ENCODE results near the gene DGCR8. TPM values are rescaled to one million over a fixed set of nuclear protein-coding genes. Genes with fewer than 3 reads are reported as not detected.

The DGCR8 gene
- total RNA-seq, 6 experiments from 2014 or later: 19.8 to 24.5 (median 22.0) TPM

DNA sequence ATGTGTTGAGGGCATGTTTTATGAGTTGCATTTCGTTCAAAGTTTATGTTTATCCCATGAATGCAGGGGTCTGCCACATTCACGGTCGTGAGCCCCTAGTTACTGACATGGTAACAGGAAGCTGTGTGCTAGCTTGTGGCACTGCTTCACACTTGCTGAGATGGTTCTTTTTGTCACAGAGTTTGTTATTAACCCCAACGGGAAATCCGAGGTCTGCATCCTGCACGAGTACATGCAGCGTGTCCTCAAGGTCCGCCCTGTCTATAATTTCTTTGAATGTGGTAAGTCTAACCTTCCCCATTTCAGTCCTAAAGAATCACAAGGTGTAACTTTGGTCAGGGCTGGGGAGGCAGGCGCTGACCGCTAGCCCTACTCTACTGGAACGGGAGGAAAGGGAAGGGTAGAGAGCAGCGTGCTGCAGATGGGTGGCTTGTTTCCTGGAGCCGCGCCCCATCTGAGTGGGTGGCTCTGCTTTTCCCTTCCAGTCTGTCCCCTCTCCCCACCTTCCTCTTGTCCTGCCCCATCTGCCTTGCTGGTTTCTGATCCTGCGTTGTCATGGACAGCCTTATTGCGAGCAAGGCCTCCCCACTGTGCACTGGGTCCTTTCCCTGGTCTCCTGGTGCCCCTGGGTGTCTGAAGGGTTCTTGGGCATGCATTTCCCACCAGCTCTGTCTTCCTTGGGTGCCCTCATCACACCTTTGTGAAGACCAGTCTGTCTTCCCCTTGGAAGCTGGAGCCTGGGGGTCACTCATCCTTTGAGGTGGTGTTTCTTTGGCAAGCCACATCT lies 11.8 kb downstream of the DGCR8 start:
- H3K4me3 Mint-ChIP-seq: no peak overlapping the region
- no peak overlapping the region; the same call in 1 of the 2 replicates for H3K27ac Mint-ChIP-seq
- H3K4me1 Mint-ChIP-seq (ENCODE audit: low read depth): peaks cover 19% of the 10 kb centered on the region
- no peaks in the 10 kb centered on the region; the same call in 1 of the 2 replicates for H3K27me3 Mint-ChIP-seq (ENCODE audit: insufficient read depth)
- no peak for DNase-seq
- no peaks in the 10 kb centered on the region for H3K9me3 Mint-ChIP-seq
- peaks cover 66% of the 10 kb centered on the region for H3K36me3 Mint-ChIP-seq (ENCODE audit: low read depth)
- TF ChIP-seq CTCF (IDR thresholded peaks at IDR 0.05): no peak

DNA sequence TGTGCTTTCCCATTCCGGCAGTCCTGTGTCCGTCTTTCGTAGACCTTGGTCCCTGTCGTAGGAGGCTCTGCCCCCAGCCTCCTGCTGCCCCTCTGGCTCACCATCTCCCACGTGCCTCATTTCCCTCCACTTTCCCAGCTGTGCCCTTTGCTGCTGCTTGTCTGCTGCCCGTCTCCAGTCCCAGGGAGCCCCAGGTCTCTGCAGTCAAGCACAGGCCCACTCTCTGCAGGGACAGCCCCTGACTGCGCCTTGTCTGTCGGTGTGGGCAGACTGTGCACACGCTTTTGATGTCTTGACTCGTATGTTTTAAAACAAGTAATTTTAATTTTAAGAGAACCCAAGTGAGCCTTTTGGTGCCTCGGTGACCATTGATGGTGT lies 12.4 kb downstream of the DGCR8 start:
- TF ChIP-seq CTCF (IDR thresholded peaks at IDR 0.05): no peak
- H3K27ac Mint-ChIP-seq: no peak overlapping the region; the same call in 1 of the 2 replicates
- peaks cover 19% of the 10 kb centered on the region for H3K4me1 Mint-ChIP-seq (ENCODE audit: low read depth)
- no peak for DNase-seq
- H3K36me3 Mint-ChIP-seq (ENCODE audit: low read depth): peaks cover 65% of the 10 kb centered on the region
- H3K9me3 Mint-ChIP-seq: no peaks in the 10 kb centered on the region
- H3K4me3 Mint-ChIP-seq: no peak overlapping the region
- no peaks in the 10 kb centered on the region; the same call in 1 of the 2 replicates for H3K27me3 Mint-ChIP-seq (ENCODE audit: insufficient read depth)

DNA sequence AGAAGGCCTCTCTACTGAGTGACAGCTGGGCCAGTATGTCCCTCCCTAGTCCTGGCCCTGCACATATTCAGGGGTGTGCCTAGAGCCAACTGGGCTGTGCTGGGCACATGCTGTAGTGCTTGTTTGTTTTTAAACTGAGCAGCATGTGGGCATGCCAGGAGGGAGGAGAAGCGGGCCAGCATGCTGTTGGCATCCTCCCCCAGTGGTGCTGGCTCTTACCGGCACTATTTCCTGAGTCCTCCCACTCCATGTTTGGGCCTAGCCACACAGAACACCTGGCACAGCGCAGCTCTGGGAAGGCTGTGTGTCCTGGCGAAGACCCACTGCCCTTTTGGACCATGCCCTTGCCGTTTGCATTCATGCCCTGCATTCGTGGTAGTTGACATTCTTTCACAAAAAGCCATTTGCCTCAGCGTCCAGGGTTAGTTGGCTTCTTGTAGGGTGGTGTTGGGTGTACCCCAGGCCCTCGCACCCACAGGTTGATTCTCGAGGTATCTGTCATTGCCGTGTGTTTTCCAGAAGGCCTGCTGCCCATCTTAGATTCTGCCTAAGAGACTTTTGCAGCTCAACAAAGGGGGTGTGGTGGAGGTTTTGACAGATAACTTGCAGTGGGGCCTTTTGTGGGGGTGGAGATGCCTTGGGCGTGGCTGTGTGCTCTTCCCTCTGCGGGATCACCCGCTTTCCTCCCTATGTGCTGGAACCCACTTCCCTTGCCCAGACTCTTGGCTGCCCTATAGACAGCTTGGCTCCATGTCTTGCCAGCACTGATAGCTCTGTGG lies 13.6 kb downstream of the DGCR8 start:
- no peaks in the 10 kb centered on the region for H3K9me3 Mint-ChIP-seq
- TF ChIP-seq CTCF (IDR thresholded peaks at IDR 0.05): no peak
- H3K36me3 Mint-ChIP-seq (ENCODE audit: low read depth): peaks cover 66% of the 10 kb centered on the region
- DNase-seq: no peak
- H3K4me1 Mint-ChIP-seq (ENCODE audit: low read depth): peaks cover 19% of the 10 kb centered on the region
- H3K27me3 Mint-ChIP-seq (ENCODE audit: insufficient read depth): no peaks in the 10 kb centered on the region; the same call in 1 of the 2 replicates
- H3K27ac Mint-ChIP-seq: no peak overlapping the region
- no peak overlapping the region for H3K4me3 Mint-ChIP-seq

DNA sequence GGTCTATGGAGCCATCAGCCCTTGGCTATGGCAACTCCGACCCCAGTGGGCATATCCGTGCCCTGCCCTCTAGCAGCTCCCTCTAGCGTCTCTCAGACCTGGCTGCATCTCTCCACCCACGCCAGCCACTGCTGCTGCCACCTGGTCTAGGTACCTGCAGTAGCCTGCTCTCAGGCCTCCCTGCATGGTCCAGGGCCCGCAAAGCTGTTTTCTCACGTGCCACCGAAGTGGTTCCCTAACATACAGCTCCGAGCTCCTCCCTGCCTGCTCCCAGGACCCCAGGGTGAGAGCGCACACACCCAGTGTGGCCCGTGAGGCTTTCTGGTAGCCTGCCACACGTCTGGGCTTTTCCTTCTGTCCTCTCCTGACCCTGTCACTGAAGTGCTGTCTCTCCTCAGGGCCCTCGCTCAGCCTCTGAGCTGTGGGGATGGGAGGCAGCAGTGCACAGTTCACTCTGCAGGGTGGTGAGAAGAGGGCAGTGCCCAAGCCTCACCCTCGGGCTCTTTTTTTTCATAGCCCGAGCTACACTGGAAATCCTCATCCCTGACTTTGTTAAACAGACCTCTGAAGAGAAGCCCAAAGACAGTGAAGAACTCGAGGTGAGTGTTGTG lies 14.3 kb downstream of the DGCR8 start:
- no peak for DNase-seq
- peaks cover 16% of the 10 kb centered on the region for H3K4me1 Mint-ChIP-seq (ENCODE audit: low read depth)
- H3K27me3 Mint-ChIP-seq (ENCODE audit: insufficient read depth): no peaks in the 10 kb centered on the region; the same call in 1 of the 2 replicates
- H3K36me3 Mint-ChIP-seq (ENCODE audit: low read depth): peaks cover 73% of the 10 kb centered on the region
- H3K27ac Mint-ChIP-seq: no peak overlapping the region
- H3K4me3 Mint-ChIP-seq: no peak overlapping the region
- no peak; the same call in 1 of the 2 replicates for TF ChIP-seq CTCF (IDR thresholded peaks at IDR 0.05)
- no peaks in the 10 kb centered on the region for H3K9me3 Mint-ChIP-seq

- Mint-ChIP-seq H3K9me3 (no peaks in the 10 kb centered on the region), H3K27ac (no peak overlapping the region), H3K4me3 (no peak overlapping the region), H3K4me1 (ENCODE audit: low read depth) (peaks cover 4% of the 10 kb centered on the region), H3K36me3 (ENCODE audit: low read depth) (peaks cover 73% of the 10 kb centered on the region), H3K27me3 (ENCODE audit: insufficient read depth) (no peaks in the 10 kb centered on the region; the same call in 1 of the 2 replicates)
- DNase-seq: no peak
- TF ChIP-seq CTCF (IDR thresholded peaks at IDR 0.05): no peak
Observed at GRCh38 chr22:20095521-20095920, 15.5 kb downstream of the DGCR8 start.

Data from HFFc6 (cell line).